ENCODE measurements around the gene TGFB3.
"Not testable (repeated sequence)": the region's sequence is repeated elsewhere in the genome, so short reads cannot be mapped to it uniquely, and the experiment has no call there.

Gene TGFB3

GRCh38 chr14:75961662-75962061 is 20.1 kb downstream of the TGFB3 start:
- DNase-seq (ENCODE audit: low read depth in 2 of 3, low spot score in 1 of 3) = no peak

- DNase-seq (ENCODE audit: low read depth in 2 of 3, low spot score in 1 of 3) = no peak
These were observed 21.6 kb downstream of the TGFB3 start for GRCh38 chr14:75960231-75960630.

GRCh38 chr14:75959031-75959430 is 22.8 kb downstream of the TGFB3 start:
- no peak for DNase-seq (ENCODE audit: low read depth in 2 of 3, low spot score in 1 of 3)

DNA sequence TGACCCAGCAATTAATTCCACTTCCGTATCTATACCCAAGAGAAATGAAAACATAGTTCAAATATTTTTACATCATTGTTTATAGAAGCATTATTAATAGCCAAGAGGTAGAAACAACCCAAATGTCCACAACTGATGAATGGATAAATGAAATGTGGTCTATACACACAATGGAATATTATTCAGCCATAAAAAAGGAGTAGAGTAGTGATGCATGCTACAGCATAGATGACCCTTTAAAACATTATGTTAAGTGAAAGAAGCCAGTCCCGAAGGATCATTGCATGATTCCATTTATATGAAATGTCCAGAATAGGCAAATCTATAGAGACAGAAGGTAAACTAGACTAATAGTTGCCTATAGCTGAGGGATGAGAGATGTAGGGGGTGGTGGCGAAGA is 29.3 kb downstream of the TGFB3 start:
- DNase-seq (ENCODE audit: low read depth in 2 of 3, low spot score in 1 of 3) = no peak

- no peak for DNase-seq (ENCODE audit: low read depth in 2 of 3, low spot score in 1 of 3)
These were observed 35.0 kb downstream of the TGFB3 start for GRCh38 chr14:75946785-75947184.

DNA sequence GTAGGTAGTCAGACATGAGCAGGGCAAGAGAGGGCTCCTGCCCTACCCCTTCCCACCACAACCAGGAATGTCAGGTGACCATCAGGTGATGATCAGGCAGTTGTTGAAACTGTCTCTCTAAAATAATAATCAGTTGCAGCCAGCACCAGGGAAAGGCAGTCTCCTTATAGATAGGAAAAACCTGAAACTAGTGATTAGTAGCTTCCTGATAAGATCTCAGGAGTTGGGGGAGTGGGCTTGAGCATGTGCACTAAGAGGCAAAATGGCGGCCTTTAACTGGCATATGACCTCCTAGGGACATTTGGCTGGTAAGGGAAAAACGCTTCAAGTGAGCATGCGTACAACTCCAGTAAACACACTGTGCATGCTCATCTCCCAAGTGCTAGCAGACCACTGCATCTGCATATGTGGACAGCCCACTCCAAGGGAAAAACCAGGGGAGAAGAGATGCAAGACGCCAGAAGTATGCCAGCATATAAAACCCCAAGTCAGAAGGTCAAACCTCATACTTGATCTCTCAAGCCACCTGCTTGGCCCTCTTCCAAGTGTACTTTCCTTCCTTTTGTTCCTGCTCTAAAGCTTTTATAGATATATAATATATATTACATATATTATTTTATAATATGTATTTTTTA is 37.1 kb downstream of the TGFB3 start:
- DNase-seq (ENCODE audit: low read depth in 2 of 3, low spot score in 1 of 3) = no peak

GRCh38 chr14:75941030-75941429 is 40.8 kb downstream of the TGFB3 start:
- DNase-seq (ENCODE audit: low read depth in 2 of 3, low spot score in 1 of 3) = no peak

GRCh38 chr14:75939200-75939599 is 42.6 kb downstream of the TGFB3 start:
- DNase-seq (ENCODE audit: low read depth in 2 of 3, low spot score in 1 of 3) = no peak

GRCh38 chr14:75934998-75935628 is 46.7 kb downstream of the TGFB3 start:
- DNase-seq (ENCODE audit: low read depth in 2 of 3, low spot score in 1 of 3) = no peak

DNA sequence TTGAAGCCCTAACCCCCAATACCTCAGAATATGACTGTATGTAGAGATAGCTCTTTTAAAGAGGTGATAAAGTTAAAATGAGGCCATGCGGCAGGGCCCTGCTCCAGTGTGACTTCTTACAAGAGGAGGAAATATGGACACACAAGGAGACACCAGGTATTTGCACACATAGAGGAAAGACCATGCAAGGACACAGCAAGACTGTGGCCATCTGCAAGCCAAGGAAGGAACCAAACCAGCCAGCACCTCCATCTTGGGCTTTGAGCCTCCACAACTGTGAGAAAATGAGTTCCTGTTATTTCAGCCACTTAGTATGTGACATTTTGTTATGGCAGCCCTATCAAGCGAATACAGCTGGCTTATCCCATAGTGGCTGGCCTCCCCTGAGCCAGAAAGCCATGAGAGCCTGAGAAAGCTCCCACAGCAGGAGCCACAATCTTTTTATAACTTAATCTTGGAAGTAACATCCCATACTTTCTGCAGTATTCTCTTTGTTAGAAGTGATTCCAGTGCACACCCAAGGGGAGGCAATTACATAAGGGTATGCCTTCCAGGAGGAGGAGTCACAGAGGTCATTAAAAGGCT is 48.0 kb downstream of the TGFB3 start:
- no peak for DNase-seq (ENCODE audit: low read depth in 2 of 3, low spot score in 1 of 3)

DNA sequence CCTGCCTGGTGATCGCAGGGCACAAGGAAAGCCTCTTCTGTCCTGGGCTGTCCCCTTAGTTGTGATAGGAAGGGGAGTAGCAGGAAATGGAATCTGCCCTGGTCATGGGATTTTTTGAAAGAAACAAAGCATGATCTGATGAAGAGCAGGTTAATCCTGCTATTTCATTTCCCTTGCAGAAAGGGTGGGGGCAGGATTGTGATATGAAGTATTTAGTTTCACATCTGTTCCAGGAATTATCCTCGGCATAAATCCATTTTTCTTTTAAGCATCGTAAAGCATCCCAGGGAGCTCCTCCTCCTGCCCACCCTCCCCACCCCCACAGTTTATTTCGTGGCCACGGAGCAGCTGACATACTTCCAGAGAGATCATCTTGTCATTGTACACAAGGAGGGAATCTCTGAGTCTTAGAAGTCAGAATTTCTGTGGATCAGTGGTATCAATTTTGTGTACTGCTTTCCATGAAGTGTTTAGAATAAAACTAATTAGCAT is 53.1 kb downstream of the TGFB3 start:
- DNase-seq (ENCODE audit: low read depth in 2 of 3, low spot score in 1 of 3) = no peak

- DNase-seq (ENCODE audit: low read depth in 2 of 3, low spot score in 1 of 3) = no peak
These were observed 54.2 kb downstream of the TGFB3 start for GRCh38 chr14:75927564-75928087.

- no peak for DNase-seq (ENCODE audit: low read depth in 2 of 3, low spot score in 1 of 3)
These were observed 55.2 kb downstream of the TGFB3 start for GRCh38 chr14:75926431-75927115.

- not testable (repeated sequence) for DNase-seq (ENCODE audit: low read depth in 2 of 3, low spot score in 1 of 3)
These were observed 56.5 kb downstream of the TGFB3 start for GRCh38 chr14:75925141-75925840.

GRCh38 chr14:75920421-75920820 is 61.4 kb downstream of the TGFB3 start:
- DNase-seq (ENCODE audit: low read depth in 2 of 3, low spot score in 1 of 3) = not testable (repeated sequence)

DNA sequence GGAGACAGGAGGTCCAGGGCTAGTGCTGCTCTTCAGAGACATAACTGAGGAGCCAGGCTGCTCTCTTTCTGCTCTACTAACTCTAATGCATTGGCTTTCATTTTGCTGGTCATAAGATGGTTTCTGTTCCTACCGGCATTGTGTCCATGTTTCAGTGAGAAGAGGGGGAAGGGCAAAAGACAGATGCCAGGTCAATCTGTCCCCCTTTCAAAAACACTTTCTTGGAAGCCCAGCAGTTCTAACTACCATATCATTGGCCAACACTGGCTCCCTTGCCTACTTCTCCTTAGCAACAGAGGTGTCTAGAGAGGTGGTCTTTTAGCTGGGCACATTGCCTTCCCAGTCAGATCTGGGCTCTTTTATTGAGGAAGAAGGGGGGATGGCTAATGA is 63.9 kb downstream of the TGFB3 start:
- no peak for DNase-seq (ENCODE audit: low read depth in 2 of 3, low spot score in 1 of 3)

DNA sequence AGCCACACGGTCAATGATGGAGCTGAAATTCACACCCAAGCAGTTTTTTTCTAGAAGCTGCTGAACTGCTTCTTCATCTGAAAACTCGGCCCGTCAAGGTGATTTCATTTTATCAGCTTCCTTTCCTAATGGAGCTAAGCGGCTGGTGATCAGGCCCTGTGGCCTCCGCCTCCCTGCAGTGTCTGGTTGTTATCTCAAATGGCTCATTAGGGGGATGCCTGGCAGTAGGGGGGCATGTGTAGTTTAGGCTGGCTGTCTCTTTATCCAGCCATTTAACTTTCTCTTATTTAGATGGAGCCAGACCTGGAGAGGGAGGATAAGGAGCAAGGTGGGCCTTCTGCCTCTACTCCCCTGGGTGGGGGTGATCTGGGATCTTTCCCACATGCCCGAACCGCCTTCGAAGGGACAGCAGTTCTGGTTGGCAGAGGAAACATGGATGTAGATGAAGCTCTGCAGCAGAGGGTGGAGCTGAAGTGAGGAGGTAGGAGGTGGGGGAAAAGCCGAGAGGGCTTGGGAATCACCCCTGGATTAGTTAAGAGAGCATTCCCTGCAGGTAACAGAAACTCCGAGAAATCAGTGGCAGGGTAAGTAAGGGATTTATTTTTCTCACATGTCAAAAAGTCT is 64.4 kb downstream of the TGFB3 start:
- no peak for DNase-seq (ENCODE audit: low read depth in 2 of 3, low spot score in 1 of 3)

DNA sequence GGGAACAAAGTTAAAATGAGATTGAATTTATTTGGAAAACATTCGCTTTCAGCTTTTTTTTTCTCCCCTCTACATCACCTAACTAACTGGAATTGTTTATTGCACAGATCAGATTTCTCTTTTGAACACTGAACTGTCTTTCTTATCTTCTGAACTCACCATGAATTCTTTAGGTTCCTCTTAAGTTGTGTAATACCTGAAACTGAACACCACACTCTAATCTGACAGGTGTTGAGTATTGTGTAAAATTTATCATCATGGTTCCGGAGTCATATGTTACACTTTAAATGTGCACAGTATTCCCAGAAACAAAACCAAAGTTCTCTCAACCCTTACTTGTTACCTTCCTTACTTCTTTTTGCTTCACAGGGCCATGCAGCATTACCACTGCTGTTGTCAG is 66.8 kb downstream of the TGFB3 start:
- DNase-seq (ENCODE audit: low read depth in 2 of 3, low spot score in 1 of 3) = no peak

GRCh38 chr14:75913183-75913582 is 68.6 kb downstream of the TGFB3 start:
- DNase-seq (ENCODE audit: low read depth in 2 of 3, low spot score in 1 of 3) = no peak

DNA sequence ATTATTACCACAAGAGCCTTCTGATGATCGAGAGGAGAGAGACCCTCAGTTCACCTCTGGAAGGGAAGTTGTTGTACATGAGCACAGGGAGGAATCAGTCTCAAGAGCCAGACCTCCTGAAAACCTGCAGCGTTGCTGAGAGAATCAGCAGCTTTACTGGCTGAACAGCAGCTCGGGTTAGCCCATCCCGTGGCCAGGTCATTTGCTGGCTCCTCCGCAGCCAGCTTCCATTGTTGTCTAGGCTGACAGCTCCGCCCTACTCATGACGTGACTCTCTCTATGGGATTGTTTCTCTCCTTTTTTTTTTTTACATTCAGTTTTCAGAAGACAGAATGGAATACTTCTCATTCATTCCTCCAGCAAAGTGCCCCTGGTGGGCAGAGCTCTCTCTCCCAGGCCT is 69.9 kb downstream of the TGFB3 start:
- no peak for DNase-seq (ENCODE audit: low read depth in 2 of 3, low spot score in 1 of 3)

DNA sequence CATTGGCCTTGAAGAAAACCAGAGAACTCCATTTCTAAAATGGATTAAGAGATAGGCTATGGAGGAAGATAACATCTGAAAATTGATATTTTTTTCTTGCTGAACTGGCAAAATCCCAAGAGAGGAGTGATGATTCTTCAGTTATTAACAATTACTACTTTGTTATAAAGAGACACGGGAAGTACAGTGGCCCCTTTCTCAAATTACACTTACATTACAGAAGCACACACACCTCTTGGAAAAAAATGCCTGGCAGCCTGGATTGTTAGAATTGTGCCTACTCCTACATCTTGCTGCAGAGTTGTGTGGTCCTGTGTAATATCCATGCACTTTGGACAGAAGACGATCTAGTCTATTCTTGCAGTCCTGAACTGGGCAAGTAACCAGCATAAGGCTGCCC is 71.7 kb downstream of the TGFB3 start:
- DNase-seq (ENCODE audit: low read depth in 2 of 3, low spot score in 1 of 3) = no peak
